CD4-positive, alpha-beta T cell treated with Interferon alpha-2 for 1 hour (primary cell): Measurements from ENCODE around the gene FBXL7.

Experiments
- DNase-seq, 2 donors: peaks; one replicate each; pipeline ENCODE4 v3.0.0-alpha.2; 2020 to 2022

Gene FBXL7

DNA sequence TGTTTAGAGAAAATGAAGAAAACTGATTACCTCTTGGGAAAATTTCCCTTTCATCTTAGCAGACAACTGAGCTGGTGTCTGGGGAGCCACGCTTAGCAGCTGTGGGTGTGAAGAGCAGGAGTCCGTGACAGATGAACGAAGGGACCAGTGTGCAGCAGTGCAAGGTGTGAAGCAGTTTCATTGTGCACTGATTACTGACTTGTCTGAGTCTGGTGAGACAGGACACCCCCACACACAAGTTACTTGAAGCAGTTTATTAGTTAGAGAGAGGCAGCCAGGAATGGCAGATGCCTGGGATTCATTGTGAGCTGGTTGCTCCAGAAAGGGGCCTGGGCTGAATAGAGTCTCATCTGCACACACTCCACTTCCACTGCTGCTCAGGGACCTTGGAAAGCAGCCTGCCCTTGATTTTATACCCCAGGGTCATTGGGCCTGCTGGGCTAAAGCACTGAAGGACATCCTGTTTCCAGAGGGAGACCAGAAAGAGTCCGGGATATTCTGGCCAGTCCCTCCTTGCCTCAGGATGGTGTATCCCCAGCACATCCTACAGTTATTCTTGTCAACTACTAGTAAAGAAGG lies 47.4 kb downstream of the FBXL7 start:
- no peak for DNase-seq

GRCh38 chr5:15549961-15550360 lies 50.0 kb downstream of the FBXL7 start:
- no peak for DNase-seq

- DNase-seq = no peak
Measured at GRCh38 chr5:15550502-15551112, 50.6 kb downstream of the FBXL7 start.

DNA sequence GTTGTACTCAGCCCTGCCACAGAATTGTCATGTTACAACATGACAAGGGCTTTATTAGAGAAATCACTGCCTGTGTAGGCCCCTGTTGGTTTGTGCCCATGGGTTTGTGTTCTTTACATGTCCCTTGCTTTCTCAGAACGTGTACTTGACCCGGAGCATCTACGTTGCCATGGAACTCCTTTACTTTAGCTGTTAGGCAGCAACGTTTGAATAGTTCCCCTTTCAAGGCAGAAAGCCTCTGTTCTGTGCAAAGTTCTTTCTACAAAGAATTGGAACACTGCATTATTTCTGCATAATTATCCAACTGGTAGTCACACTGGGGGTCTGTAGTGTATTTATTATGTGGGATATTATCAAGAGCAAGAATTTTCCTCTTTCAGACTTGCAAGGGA lies 51.1 kb downstream of the FBXL7 start:
- DNase-seq = no peak

DNA sequence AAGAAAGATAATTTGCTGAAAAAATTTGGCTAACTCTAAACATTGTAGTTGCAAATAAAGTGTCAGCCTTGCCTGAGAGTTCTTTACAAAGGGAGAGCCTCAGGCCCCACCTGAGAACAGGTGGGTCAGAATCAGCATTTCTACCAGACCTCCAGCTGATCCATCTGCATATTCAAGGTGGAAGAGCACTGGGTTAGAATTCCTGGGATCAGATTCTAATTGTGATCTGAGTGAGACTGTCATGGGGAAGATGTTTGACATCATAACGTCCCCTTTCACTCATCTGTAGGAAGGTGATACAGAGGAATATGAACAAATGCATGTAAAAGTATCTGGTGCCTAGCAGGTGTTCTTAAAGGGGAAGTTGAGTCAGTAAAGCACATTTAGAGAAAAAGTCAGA lies 54.6 kb downstream of the FBXL7 start:
- DNase-seq = no peak

DNA sequence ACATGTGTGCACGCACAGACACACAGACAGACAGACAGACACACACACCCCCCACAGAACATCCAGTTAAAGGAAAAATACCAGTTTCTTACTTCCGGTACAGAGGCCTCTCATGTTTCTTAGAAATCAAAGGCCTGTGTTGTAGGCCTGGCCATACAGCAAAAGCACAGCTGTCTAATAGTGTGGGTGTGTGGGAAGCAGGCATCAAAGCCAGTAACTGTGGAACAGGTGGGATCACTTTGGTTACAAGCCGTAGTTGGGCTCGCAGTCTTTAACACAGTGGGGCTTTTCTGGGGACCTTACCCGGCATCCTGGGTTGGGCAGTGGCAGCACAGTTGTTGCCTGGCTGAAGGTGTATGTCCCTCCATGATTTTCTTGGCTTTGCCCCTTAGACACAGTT lies 55.2 kb downstream of the FBXL7 start:
- no peak for DNase-seq

DNA sequence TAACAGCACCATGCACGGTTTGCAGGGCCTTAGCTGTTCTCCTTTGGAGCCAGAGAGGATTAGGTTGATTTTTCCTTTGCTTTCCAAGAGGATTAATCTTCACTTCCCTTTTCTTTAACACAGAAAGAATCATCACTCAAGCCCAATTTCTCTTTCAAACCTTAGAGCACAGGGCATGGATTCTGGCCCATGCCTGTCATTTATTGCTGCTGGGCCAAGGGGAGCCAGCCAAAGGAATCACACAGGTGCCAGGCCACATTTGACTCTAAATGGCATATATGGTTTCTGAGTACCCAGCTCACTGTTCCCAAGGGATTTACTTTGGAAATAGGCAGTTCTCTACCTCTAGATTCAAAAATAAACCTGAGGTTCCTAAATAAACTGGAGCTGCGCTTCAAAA lies 58.3 kb downstream of the FBXL7 start:
- no peak for DNase-seq

DNA sequence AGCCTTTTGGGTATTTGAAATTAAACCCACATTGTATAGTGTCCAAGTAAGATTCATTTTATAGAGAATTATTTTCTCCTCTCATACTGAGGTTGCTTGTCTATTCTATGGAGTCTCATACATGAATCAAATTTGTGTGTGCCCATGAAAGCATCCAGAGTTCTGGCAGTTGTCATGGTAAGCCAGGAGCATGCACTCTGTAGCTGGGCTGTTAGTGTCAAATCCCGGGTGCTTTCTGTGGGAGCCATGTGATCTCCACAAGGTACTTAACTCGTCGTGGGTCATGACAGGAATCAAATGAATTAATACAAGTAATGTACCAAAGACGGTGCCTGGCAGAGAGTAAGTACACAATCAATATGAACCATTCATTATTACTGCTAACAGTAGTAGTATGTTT lies 58.7 kb downstream of the FBXL7 start:
- DNase-seq = no peak

- no peak for DNase-seq
Measured at GRCh38 chr5:15560421-15560820, 60.4 kb downstream of the FBXL7 start.

DNA sequence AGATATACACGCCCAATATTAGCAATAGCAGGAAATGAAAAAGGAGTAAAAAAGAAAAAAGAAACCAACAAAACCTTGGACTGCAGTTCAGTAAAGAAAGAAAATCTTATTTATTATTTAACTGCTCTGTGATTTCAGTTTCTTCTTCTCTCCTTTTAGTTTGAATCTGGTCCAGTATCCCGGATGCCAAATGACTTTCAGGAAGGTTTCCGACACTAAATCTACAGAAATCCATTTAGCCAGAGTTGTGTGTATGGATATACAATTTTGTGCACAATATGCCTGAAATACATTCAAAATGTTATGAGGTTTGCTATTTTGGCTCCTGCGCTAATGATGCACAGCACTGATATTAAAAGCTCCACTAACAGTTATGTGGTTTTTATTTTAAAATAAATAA lies 64.5 kb downstream of the FBXL7 start:
- DNase-seq = no peak

GRCh38 chr5:15564957-15565356 lies 65.0 kb downstream of the FBXL7 start:
- DNase-seq = no peak

GRCh38 chr5:15566306-15566705 lies 66.3 kb downstream of the FBXL7 start:
- DNase-seq = no peak

- DNase-seq = no peak
Measured at GRCh38 chr5:15566789-15567188, 66.8 kb downstream of the FBXL7 start.

- DNase-seq = no peak
Measured at GRCh38 chr5:15570491-15570890, 70.5 kb downstream of the FBXL7 start.

- no peak for DNase-seq
Measured at GRCh38 chr5:15571081-15571480, 71.1 kb downstream of the FBXL7 start.

DNA sequence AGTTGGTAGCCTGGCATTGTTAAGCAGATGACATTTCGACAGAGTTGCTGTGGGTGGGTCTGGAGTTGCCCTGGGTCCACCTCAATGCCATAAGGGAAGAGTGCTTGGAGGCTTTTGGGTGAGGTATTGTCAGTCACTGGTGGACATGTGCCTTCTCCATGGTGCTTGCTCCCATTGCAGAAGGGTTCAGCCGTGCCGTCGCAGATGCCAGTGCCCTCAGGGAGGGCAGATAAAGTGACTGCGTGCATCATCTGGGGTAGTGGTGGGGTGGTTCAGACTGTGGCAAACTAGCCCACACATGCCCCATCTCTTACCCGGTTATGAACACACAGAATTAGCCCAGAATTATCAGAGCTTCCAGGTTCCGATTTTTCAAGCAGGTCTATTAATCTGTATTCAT lies 71.6 kb downstream of the FBXL7 start:
- DNase-seq = no peak

- no peak for DNase-seq
Measured at GRCh38 chr5:15573590-15573989, 73.6 kb downstream of the FBXL7 start.

GRCh38 chr5:15574128-15574527 lies 74.1 kb downstream of the FBXL7 start:
- DNase-seq = no peak

- no peak for DNase-seq
Measured at GRCh38 chr5:15574806-15575325, 74.9 kb downstream of the FBXL7 start.

DNA sequence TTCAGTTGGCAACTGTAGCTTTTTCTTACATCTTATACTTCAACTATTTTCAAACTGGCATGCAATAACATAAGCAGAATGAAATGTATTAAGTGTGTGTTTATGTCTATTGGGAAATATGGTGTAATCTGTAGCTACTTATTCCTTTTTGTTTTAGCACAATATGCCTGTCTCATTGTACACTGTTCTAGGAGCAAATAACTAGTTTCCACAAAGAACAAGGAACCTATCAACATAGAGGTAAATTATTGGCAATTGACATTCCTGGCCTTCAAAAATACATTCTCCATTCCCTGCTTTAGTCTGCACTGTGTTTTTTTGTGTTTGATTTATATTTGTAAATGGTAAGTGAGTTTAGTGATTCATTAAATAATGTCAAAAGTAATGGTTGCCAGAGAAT lies 75.7 kb downstream of the FBXL7 start:
- DNase-seq = no peak

DNA sequence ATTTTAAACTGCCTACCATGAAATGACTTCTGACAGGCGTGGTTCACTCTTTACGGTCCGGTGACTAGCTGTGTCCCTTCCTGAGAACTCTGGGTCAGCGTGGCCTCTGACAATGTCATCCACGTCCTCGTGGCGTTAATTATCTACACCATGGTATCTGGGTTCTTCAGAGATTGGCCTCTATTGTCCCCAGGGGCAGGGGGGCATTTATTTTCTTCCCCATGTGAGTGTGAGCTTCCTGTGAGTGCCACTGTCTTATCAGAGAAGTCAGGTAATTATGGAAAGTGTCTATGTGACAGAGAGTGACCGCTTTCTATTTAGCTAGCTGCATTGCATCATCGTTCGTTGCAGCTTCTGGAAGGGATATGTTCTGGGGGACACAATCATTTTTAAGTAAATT lies 77.2 kb downstream of the FBXL7 start:
- no peak for DNase-seq

DNA sequence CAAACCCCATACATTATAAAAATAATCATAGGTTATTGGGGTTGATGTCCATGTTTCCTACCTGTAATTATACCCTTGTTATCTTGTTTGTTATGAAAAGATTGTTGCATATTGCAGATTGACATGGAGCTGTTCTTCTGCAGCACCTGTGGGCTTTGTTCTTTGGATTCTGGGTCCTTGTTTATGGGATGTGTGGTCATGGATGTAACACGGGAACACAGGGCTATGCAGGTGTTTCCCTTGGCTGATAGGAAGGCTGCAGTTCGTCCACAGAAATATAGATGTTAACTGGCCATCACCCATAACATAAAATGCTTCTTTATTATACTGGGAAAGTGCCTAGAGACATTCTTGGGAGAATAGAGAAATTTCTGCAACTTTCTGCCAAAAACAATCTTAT lies 77.9 kb downstream of the FBXL7 start:
- DNase-seq = no peak

DNA sequence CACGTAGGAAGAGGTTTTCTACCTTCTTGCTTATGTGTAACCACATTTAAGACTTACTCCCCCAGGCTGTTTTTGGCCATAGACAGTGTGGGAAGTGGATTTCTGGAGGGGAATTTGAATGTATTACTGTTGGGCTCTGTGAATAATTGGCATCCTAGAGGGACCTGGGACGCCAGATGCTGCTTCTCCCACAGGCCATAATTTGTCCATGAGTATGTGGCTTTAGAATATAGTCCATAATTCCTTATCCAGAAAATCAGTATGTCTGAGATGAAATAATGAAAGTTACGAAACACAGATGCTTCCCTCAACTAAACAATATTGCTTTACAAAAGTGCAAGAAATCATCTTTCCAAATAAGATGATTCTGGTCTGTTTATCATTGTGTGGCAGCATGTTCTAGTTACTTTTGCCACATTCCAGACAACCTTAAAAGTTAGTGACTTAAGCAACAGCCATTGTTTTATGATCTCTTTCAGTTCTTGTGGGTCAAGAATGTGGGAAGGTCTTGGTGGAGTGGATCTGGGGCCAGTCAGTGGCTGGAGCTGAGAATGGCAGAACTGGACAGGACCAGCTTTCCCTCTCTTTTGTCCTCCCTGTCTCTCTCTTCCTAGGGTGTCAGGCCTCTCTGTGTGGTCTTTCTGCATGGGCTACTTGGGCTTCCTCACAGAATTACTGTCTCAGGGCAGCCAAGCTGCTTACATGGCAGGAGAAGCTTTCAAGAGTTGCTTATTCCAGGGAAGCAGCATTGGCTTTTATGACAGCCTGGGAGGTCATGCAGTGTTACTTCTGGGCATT lies 79.4 kb downstream of the FBXL7 start:
- DNase-seq = no peak

DNA sequence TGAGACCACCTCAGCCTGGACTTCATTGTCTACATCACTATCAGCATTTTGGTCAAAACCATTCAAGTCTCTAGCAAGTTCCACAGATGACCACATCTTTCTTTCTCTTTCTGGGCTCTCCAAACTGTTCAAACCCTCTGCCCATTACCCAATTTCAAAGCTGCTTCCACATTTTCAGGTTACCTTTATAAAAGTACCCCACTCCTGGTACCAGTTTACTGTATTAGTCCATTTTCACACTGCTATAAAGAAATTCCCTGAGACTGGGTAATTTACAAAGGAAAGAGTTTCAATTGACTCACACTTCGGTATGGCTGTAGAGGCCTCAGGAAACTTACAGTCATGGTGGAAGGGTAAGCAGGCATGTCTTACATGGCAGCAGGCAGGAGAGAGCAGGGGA lies 84.5 kb downstream of the FBXL7 start:
- DNase-seq = no peak
